ELR (cell line): ENCODE data around the gene RLIM.
"Not testable (repeated sequence)": the region's sequence is repeated elsewhere in the genome, so short reads cannot be mapped to it uniquely, and the experiment has no call there.

ENCODE experiments used
- DNase-seq: peaks from one replicate; pipeline ENCODE4 v3.0.0-alpha.2; 2015; ENCODE audit warnings: low read depth

Gene RLIM, protein sequence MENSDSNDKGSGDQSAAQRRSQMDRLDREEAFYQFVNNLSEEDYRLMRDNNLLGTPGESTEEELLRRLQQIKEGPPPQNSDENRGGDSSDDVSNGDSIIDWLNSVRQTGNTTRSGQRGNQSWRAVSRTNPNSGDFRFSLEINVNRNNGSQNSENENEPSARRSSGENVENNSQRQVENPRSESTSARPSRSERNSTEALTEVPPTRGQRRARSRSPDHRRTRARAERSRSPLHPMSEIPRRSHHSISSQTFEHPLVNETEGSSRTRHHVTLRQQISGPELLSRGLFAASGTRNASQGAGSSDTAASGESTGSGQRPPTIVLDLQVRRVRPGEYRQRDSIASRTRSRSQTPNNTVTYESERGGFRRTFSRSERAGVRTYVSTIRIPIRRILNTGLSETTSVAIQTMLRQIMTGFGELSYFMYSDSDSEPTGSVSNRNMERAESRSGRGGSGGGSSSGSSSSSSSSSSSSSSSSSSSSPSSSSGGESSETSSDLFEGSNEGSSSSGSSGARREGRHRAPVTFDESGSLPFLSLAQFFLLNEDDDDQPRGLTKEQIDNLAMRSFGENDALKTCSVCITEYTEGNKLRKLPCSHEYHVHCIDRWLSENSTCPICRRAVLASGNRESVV

DNA sequence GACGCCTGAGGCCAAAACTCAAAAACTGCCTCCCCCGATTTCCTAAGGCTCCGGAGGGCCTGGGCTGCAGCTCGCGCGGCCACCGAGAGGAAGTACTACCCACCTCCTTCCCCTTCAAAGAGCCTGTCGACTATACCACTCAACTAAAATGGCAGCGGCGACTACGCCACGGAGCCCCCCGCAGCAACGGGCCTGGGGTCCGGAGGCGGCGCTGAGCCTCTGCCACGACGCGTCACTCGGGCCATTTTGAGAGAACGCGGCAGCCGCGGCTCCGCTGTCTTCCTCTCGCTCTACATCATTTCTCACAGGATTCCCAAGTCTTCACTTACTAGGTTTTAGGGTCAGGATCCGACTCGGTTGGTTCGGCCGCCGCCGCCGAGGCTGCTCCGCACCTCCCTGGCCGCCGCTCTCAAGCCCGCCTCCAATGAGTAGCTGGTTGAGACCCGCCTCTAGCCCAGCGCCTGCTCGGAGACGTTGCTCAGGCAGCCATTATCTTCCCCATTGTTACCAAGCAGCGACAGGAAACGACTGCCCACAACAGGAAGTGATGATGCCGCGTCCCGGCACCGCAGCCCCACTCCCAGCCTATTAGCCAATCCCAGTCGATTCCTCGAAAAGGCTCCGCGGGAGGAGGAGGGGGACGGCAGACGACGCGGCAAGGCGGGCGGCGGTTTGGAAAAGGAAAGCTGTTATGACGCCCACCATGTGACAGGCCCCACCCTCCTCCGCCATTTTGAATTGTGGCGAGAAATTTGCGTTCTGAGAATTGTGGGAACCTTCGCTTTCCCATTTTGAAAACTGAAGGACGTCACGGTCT is at the start of gene RLIM:
Gene RLIM (minus strand): TSS at position 532 of the 817 bp plus-strand sequence. CDS start 18,647 bp downstream, outside the sequence.
- DNase-seq, result peak; percentile 95

DNA sequence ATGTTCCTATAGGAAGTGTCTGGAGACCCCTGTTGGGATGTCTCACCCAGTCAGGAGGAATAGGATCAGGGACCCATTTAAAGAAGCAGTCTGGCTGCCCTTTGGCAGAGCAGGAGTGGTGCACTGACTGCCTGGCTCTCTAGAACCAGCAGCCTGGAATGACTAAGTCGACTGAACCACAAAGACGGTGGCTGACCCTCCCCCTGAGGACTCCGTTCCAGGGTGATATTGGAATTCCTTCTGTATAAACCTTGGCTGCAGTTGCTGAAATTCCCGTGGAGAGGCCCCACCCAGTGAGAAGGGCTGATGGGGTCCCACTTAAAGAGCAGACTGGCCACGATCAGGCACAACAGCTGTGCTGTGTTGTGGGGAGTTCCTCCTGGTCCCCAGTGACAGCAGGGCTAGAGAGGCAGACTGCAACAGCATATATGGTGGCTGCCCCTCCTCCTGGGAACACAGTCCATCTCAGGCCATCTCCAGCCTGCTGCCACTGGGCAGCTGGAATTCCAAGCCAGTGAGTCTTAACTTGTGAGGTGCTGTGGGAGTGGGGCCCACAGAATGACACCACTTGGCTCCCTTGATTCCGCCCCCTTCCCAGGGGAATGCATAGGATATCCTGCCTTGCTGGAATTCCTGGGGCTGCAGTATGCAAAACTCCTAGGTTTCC is 41.8 kb upstream of the RLIM start:
- DNase-seq, result peak; percentile 28

DNA sequence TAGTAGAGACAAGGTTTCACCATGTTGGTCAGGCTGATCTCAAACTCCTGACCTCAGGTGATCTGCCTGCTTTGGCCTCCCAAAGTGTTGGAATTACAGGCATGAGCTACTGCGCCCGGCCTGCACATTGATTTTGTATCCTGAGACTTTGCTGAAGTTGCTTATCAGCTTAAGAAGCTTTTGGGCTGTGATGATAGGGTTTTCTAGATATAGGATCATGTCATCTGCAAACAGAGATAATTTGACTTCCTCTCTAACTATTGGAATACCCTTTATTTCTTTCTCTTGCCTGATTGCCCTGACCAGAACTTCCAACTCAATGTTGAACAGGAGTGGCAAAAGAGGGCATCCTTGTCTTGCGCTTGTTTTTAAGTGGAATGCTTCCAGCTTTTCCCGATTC is 40.5 kb upstream of the RLIM start:
- DNase-seq, result not testable (repeated sequence)

DNA sequence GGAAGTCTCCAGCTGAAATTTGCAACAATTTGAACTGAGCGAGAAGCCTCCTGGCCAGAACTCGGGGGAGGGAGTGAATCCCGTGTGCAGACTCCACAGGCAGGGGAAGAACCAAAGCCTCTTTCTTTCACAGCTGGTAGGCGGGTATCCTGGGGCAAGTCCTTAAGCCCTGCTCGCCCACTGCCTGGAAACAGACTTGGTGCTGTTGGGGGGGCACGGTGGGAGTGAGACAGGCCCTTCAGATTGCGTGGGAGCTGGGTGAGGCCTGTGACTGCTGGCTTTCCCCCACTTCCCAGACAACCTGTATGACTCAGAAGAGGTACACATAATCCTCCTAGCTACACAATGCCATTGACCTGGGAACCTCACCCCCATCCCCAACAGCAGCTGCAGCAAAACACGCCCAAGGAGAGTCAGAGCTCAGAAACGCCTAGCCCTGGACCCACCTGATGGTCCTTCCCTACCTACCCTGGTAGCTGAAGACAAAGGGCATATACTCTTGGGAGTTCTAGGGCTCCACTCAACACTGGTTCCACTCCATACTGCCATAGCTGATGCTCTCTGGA is 22.4 kb upstream of the RLIM start:
- DNase-seq, result no peak

DNA sequence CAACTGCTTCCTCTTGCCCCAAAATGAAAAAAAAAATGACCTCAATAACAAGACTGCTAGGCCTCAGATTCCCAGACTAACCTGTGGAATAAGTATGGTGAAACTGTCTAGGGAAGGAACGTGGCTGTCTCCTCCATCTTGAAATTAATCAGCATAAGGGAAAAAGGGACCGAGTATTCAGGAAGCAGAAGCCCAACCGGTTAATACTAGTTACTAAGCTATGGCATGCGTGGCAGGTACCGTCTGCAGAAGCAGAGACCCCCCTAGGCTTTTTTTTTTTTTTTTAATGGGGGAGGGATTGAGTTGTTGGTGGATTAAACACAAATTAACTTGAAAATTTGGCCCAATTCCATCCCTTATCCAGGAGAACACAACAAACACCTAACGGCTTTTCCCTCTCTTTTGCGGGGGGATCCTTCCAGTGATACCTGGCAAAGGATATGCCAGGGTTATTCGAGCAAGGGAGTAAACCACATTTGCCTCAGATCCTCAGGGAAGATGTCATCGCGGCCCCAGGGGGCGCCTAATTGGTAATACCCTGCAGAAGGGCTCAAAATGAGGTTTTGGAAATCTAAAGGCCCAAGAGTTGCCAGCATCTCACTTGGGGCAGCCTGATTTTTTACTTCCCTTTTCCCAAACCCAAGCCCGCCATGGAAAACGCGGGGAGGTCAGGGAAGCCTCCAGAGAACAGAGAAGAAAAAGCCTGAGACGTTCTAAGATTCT is 893 bp downstream of the RLIM start:
- DNase-seq, result peak; percentile 58

DNA sequence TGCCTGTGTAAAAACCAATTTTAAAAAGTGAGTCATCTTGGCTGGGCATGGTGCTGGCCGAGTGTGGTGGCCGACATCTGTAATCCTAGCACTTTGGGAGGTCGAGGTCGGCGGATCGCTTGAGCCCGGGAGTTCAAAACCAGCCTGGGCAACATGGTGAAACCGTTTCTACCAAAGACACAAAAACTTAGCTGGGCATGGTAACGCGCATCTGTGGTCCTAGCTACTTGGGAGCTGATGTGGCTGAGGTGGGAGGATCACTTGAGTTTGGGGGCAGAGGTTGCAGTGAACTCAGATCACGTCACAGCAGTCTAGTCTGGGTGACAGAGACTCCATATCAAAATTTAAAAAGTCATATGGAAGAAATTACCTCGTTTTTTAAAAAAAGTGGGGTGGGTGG is 7.6 kb downstream of the RLIM start:
- DNase-seq, result no peak

DNA sequence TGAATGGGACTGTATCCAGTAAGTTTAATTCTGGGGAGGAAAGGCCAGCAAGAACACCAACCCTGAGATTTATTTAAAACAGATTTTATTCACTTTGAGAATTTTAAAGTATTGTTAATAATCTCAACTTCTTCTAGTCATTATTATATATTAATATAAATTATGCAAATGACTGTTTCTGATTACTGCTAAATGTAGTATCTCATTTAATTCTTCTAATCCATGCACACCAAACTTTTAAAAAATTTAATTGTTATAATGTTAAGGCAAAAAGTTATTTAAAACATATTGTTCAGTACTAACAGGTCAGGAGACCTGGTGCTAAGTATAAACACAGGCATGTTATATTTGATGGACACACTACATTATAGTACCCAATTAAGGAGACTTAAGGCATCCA is 8.1 kb downstream of the RLIM start:
- no peak for DNase-seq

DNA sequence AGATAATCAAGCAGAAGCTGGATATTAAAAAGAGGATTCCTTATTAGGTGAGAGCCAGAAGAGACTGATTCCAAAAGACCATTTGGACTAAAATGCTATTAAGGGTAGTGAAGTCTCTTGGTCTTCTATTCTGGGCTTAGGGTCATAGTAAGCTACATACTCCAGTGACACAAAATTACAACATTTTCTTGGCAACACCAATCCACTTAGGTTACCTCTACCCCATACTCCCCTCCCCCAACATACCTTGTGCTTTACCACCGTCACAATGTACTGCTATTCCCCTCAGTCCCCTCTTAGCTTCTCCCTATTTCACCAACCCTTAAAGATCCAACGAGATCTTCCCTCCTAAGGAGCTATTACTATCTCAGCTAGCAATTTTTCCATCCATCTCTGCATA is 11.4 kb downstream of the RLIM start:
- no peak for DNase-seq

DNA sequence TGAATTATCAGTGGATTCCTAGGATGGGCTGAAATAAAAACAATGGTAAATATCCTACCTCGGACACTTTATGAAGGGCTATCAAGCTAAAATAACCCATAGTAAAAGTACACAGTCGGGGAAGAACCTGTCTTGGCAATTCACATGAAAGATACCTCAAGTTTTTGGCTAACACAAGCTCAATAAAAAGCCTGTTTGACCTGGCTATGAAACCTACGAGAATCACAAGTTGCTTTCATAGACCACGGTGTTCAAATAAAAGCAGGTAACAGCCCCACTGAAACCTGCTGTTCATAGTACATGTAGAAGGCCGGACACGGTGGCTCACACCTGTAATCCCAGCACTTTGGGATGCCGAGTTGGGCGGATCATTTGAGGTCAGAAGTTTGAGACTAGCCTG is 12.3 kb downstream of the RLIM start:
- no peak for DNase-seq

DNA sequence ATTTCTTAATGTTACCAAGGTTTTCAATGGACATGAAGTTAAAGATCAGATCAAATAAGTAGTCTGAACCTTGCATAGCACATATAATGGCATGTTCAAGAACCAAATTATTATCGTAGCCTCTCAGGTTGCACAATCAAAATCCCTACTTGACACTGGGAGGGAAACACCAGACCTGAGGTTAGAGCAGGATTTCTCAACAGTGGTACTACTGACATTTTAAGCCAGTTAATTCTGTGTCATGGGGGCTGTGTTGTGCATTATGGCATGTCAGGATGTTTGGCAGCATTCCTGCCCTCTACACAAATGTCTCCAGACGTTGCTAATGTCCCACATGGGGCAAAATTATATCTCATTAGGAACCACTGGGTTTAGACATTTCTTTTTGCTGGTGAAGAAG is 20.8 kb downstream of the RLIM start:
- no peak for DNase-seq

DNA sequence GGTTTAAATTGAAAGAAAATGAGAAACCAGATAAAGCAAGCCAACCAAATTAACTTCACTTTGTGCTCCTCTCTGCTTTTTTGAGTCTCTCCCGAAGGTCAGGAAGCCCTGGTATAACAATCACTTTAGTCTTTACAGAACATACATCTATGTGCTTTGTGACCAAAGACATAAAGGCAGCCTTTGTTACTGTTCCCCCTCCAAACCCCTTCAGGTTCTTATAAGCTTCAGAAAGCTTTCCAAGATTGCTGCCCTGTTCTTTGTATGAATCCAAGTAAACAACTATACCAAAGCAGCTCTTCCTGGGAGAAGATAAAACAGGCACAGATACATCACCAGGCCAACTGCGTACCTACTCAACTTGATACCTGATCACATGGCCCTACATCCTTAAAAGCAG is 28.7 kb downstream of the RLIM start:
- DNase-seq, result no peak

DNA sequence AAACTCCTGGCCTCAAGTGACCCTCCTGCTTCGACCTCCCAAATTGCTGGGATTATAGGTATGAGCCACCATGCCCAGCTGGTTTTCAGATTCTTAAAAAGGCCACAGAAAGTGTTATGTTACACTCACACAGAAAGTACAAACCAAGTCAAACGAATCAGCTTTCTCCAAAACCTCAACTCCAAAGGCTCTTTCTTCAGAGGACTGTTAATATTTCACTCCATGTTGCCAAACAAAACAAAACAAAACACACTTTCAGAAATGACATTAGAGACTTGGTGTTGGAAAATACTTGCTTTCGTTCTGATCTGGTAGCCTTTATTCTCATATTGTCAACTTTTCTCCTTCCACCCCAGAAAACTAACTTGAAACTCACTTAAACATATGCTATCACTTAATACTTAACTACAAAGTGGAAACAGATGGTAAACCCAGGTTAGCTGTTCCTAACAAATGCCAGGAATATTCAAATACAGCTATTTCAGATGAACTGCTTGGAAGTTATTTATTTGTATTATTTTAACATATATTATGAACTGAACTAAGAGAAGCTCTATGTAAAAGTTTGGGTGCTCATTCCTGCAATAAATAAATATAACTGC is 34.7 kb downstream of the RLIM start:
- no peak for DNase-seq

DNA sequence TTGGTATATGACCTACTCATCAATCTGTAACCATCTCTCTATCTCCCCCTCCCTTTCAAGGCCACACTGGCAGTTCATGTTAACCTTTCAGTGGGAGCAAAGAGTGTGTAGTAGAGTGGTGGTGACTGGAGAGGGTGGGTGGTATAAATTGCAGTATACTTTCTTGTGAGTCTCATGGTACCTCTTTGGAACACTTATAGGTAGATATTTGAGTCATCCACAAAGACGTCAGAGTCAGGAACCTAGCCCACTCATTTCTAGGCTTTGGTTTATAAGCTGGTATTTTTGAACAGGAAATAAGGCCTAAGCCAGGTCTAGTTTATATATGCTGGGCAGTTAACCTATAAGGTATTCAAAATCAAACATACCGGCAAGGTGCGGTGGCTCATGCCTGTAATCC is 36.3 kb downstream of the RLIM start:
- no peak for DNase-seq

DNA sequence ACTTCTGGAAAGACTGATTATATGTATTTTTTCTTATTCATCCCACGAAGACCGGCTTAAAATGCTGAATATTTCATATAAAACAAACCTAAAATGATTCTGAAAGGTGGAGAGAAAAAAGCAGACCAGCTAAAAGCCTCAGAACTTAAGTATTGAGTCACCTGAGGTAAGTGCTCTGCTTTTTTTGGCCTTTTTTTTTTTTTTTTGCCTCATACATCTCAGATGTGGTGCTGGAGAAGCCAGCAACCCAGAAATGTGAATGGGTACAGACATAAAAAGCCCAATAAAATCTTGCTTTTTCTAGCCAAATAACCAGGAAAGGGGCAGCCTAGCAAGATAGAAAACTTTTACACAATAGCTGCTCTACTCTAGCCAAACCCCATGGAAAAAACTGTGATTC is 57.0 kb downstream of the RLIM start:
- DNase-seq, result no peak

DNA sequence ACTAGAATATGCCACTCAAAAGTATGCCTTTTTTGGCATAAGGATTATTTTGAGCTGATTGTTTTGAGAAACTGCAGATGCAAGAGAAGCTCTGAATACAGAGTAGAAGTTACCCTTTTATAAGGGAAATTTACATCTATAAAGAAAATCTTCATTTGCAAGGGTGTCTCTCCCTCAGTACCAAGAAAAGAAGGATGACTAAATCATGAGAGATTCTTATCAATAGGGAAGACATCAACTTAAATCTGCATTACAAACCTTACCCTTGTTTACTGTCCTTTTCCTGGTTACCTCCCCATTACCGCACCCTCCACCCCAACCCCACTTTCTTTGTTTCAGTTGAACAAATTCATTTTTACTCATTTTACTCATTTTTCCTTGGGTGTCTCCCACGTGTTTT is 62.5 kb downstream of the RLIM start:
- no peak for DNase-seq

DNA sequence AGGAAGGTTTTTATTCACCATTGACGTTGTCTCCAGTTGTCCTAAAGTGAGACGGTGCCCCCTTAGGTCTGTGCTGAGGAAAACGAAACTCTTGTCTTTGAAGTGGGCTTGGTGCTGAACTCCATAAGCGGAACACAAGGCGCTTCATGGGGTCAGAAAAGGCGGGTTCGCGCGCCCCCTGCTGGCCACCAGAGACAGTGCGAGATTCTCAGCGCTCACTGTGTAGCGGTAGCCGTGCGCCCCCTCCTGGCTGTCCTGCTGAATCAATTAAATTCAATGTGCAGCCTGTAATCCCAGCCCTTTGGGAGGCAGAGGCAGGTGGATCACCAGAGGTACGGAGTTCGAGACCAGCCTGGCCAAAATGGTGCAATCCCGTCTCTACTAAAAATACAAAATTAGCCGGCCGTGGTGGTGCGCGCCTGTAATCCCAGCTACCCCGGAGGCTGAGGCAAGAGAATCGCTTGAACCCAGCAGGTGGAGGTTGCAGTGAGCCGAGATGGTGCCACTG is 64.1 kb downstream of the RLIM start:
- DNase-seq, result peak; percentile 72

DNA sequence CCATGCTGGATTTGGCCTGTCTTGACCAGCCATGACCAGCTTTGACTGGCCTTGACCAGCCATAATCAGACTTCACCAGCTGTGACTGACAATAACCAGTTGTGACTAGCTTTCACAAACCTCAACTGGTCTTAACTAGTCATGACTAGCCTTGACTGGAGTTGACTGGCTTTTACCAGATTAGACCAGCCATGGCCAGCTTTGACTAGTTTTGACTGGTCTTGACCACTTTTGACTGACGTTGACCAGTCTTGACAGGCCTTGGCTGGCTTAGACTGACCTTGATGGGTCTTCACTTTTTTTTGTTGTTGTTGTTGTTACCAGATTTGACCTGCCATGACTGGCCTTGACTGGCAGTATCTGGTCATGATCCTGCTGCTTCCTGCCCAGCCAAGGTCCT is 67.4 kb downstream of the RLIM start:
- no peak for DNase-seq

DNA sequence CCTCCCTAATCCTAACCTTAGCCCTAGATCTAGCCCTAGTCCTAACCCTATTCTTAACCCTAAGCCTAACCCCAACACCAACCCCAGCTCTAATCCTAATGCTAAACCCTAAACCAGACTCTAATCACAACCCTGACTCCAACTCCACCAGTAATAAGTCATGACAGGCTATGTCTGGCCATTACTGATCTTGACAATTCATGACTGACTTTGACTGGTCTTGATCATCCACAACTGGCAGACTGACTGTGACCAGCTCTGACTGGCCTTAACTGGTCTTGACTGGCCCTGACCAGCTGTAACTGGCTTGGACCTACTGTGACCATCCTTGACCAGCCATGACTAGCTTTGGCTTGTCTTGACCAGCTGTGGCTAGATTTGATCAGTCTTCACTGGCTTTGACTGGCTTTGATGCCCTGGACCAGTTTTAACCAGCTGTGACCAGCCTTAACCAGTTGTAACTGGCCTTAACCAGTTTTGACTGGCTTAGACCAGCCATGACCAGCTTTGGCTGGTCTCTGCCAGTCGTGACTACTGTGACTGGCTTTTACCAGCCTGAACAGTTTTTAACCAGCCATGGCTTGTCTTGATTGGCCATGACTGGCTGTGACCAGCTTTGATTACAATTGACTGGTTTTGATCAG is 68.4 kb downstream of the RLIM start:
- no peak for DNase-seq

DNA sequence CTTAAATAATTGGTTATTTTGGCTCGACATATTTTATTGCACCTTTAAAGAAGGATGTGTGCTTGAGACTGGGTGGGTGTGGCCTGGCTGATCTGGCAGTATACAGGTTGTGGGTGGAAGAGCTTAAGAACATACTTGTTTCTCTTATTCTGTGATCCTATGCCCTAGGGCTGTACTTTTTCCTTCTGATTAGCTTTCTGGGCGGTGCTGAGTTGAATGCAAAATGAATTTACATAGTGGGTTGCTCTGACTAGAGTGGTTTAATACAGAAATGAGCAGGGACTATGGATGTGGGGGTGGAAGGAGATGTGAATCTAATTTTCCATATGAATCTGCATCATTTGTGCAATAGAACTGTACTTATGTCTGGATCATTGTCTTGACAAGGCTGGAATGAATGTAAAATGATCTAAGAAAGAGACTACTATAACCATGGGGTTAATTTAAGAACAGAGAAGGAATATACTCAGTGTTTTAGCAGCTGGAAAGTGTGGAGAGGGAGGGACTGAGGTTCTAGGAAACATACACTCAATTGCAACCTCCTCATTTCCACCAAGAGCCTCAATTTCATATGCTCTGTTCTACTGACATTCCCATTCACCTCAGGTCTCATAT is 73.7 kb downstream of the RLIM start:
- no peak for DNase-seq
